ENCODE data around the gene RBMS1. TPM values are rescaled to one million over a fixed set of nuclear protein-coding genes. Genes with fewer than 3 reads are reported as not detected.

Gene RBMS1
- total and polyA plus RNA-seq, 4 donors: 29.5 to 72.0 (median 49.5) TPM

GRCh38 chr2:160380611-160381010 is 113.0 kb downstream of the RBMS1 start:
- Histone ChIP-seq H3K27ac (ENCODE audit: low read depth, low read length) (no peak overlapping the region), H3K36me3 (ENCODE audit: control insufficient read depth, insufficient read depth, low read length) (no peaks in the 10 kb centered on the region), H3K27me3 (ENCODE audit: control insufficient read depth, insufficient read depth, low read length) (no peaks in the 10 kb centered on the region), H3K4me1 (ENCODE audit: control insufficient read depth, insufficient read depth, low read length) (no peaks in the 10 kb centered on the region), H3K9me3 (ENCODE audit: control insufficient read depth, insufficient read depth, low read length) (no peaks in the 10 kb centered on the region), H3K4me3 (ENCODE audit: low read depth, low read length) (no peak overlapping the region)
- WGBS (ENCODE audit: insufficient coverage): 68% methylated on average over 3 of the region's 5 CpGs
- DNase-seq (ENCODE audit: low read depth in 4 of 6, low spot score in 6 of 6): no peak

GRCh38 chr2:160380000-160380570 is 113.5 kb downstream of the RBMS1 start:
- no peak overlapping the region for H3K4me3 ChIP-seq (ENCODE audit: low read depth, low read length)
- no peaks in the 10 kb centered on the region for H3K36me3 ChIP-seq (ENCODE audit: control insufficient read depth, insufficient read depth, low read length)
- no peaks in the 10 kb centered on the region for H3K27me3 ChIP-seq (ENCODE audit: control insufficient read depth, insufficient read depth, low read length)
- no peaks in the 10 kb centered on the region for H3K9me3 ChIP-seq (ENCODE audit: control insufficient read depth, insufficient read depth, low read length)
- H3K4me1 ChIP-seq (ENCODE audit: control insufficient read depth, insufficient read depth, low read length): no peaks in the 10 kb centered on the region
- DNase-seq (ENCODE audit: low read depth in 4 of 6, low spot score in 6 of 6): no peak
- 88% methylated on average over 4 of the region's 7 CpGs for WGBS (ENCODE audit: insufficient coverage)
- no peak overlapping the region for H3K27ac ChIP-seq (ENCODE audit: low read depth, low read length)

- no peak for DNase-seq (ENCODE audit: low read depth in 4 of 6, low spot score in 6 of 6)
- Histone ChIP-seq H3K4me3 (ENCODE audit: low read depth, low read length) (no peak overlapping the region), H3K27ac (ENCODE audit: low read depth, low read length) (no peak overlapping the region), H3K4me1 (ENCODE audit: control insufficient read depth, insufficient read depth, low read length) (no peaks in the 10 kb centered on the region), H3K9me3 (ENCODE audit: control insufficient read depth, insufficient read depth, low read length) (no peaks in the 10 kb centered on the region), H3K36me3 (ENCODE audit: control insufficient read depth, insufficient read depth, low read length) (no peaks in the 10 kb centered on the region), H3K27me3 (ENCODE audit: control insufficient read depth, insufficient read depth, low read length) (no peaks in the 10 kb centered on the region)
- WGBS (ENCODE audit: insufficient coverage): no CpG with 5 or more reads among the region's 3 CpGs
Observed at GRCh38 chr2:160379399-160379798, 114.2 kb downstream of the RBMS1 start.

- H3K27me3 ChIP-seq (ENCODE audit: control insufficient read depth, insufficient read depth, low read length): no peaks in the 10 kb centered on the region
- H3K36me3 ChIP-seq (ENCODE audit: control insufficient read depth, insufficient read depth, low read length): no peaks in the 10 kb centered on the region
- no peak overlapping the region for H3K4me3 ChIP-seq (ENCODE audit: low read depth, low read length)
- DNase-seq (ENCODE audit: low read depth in 4 of 6, low spot score in 6 of 6): no peak
- H3K27ac ChIP-seq (ENCODE audit: low read depth, low read length): no peak overlapping the region
- H3K4me1 ChIP-seq (ENCODE audit: control insufficient read depth, insufficient read depth, low read length): peaks cover 5% of the 10 kb centered on the region
- WGBS (ENCODE audit: insufficient coverage): 55% methylated on average over 4 of the region's 6 CpGs
- H3K9me3 ChIP-seq (ENCODE audit: control insufficient read depth, insufficient read depth, low read length): no peaks in the 10 kb centered on the region
Observed at GRCh38 chr2:160377204-160377995, 116.2 kb downstream of the RBMS1 start.

- DNase-seq (ENCODE audit: low read depth in 4 of 6, low spot score in 6 of 6): no peak
- Histone ChIP-seq H3K27me3 (ENCODE audit: control insufficient read depth, insufficient read depth, low read length) (no peaks in the 10 kb centered on the region), H3K36me3 (ENCODE audit: control insufficient read depth, insufficient read depth, low read length) (no peaks in the 10 kb centered on the region), H3K4me1 (ENCODE audit: control insufficient read depth, insufficient read depth, low read length) (peaks cover 6% of the 10 kb centered on the region), H3K9me3 (ENCODE audit: control insufficient read depth, insufficient read depth, low read length) (no peaks in the 10 kb centered on the region), H3K4me3 (ENCODE audit: low read depth, low read length) (no peak overlapping the region), H3K27ac (ENCODE audit: low read depth, low read length) (no peak overlapping the region)
- WGBS (ENCODE audit: insufficient coverage): no CpG with 5 or more reads among the region's 4 CpGs
Observed at GRCh38 chr2:160376576-160376975, 117.0 kb downstream of the RBMS1 start.

GRCh38 chr2:160375802-160376469 is 117.7 kb downstream of the RBMS1 start:
- Histone ChIP-seq H3K27ac (ENCODE audit: low read depth, low read length) (no peak overlapping the region), H3K4me3 (ENCODE audit: low read depth, low read length) (no peak overlapping the region), H3K4me1 (ENCODE audit: control insufficient read depth, insufficient read depth, low read length) (peaks cover 7% of the 10 kb centered on the region), H3K9me3 (ENCODE audit: control insufficient read depth, insufficient read depth, low read length) (no peaks in the 10 kb centered on the region), H3K36me3 (ENCODE audit: control insufficient read depth, insufficient read depth, low read length) (no peaks in the 10 kb centered on the region), H3K27me3 (ENCODE audit: control insufficient read depth, insufficient read depth, low read length) (no peaks in the 10 kb centered on the region)
- WGBS (ENCODE audit: insufficient coverage): no CpG with 5 or more reads among the region's 2 CpGs
- no peak for DNase-seq (ENCODE audit: low read depth in 4 of 6, low spot score in 6 of 6)

GRCh38 chr2:160375037-160375436 is 118.6 kb downstream of the RBMS1 start:
- DNase-seq (ENCODE audit: low read depth in 4 of 6, low spot score in 6 of 6): no peak
- H3K4me1 ChIP-seq (ENCODE audit: control insufficient read depth, insufficient read depth, low read length): peaks cover 7% of the 10 kb centered on the region
- H3K4me3 ChIP-seq (ENCODE audit: low read depth, low read length): no peak overlapping the region
- H3K27ac ChIP-seq (ENCODE audit: low read depth, low read length): no peak overlapping the region
- H3K27me3 ChIP-seq (ENCODE audit: control insufficient read depth, insufficient read depth, low read length): no peaks in the 10 kb centered on the region
- WGBS (ENCODE audit: insufficient coverage): no CpG with 5 or more reads among the region's 4 CpGs
- H3K9me3 ChIP-seq (ENCODE audit: control insufficient read depth, insufficient read depth, low read length): no peaks in the 10 kb centered on the region
- no peaks in the 10 kb centered on the region for H3K36me3 ChIP-seq (ENCODE audit: control insufficient read depth, insufficient read depth, low read length)

GRCh38 chr2:160373666-160374065 is 119.9 kb downstream of the RBMS1 start:
- H3K27ac ChIP-seq (ENCODE audit: low read depth, low read length): no peak overlapping the region
- H3K4me3 ChIP-seq (ENCODE audit: low read depth, low read length): no peak overlapping the region
- no peak for DNase-seq (ENCODE audit: low read depth in 4 of 6, low spot score in 6 of 6)
- H3K27me3 ChIP-seq (ENCODE audit: control insufficient read depth, insufficient read depth, low read length): no peaks in the 10 kb centered on the region
- H3K4me1 ChIP-seq (ENCODE audit: control insufficient read depth, insufficient read depth, low read length): peaks cover 7% of the 10 kb centered on the region
- no peaks in the 10 kb centered on the region for H3K36me3 ChIP-seq (ENCODE audit: control insufficient read depth, insufficient read depth, low read length)
- no peaks in the 10 kb centered on the region for H3K9me3 ChIP-seq (ENCODE audit: control insufficient read depth, insufficient read depth, low read length)

GRCh38 chr2:160373263-160373662 is 120.3 kb downstream of the RBMS1 start:
- no peak for DNase-seq (ENCODE audit: low read depth in 4 of 6, low spot score in 6 of 6)
- H3K4me1 ChIP-seq (ENCODE audit: control insufficient read depth, insufficient read depth, low read length): peaks cover 7% of the 10 kb centered on the region
- H3K36me3 ChIP-seq (ENCODE audit: control insufficient read depth, insufficient read depth, low read length): no peaks in the 10 kb centered on the region
- H3K27me3 ChIP-seq (ENCODE audit: control insufficient read depth, insufficient read depth, low read length): no peaks in the 10 kb centered on the region
- no peak overlapping the region for H3K27ac ChIP-seq (ENCODE audit: low read depth, low read length)
- H3K4me3 ChIP-seq (ENCODE audit: low read depth, low read length): no peak overlapping the region
- no CpG with 5 or more reads among the region's 2 CpGs for WGBS (ENCODE audit: insufficient coverage)
- H3K9me3 ChIP-seq (ENCODE audit: control insufficient read depth, insufficient read depth, low read length): no peaks in the 10 kb centered on the region

- Histone ChIP-seq H3K36me3 (ENCODE audit: control insufficient read depth, insufficient read depth, low read length) (no peaks in the 10 kb centered on the region), H3K27me3 (ENCODE audit: control insufficient read depth, insufficient read depth, low read length) (no peaks in the 10 kb centered on the region), H3K9me3 (ENCODE audit: control insufficient read depth, insufficient read depth, low read length) (no peaks in the 10 kb centered on the region), H3K4me3 (ENCODE audit: low read depth, low read length) (no peak overlapping the region), H3K27ac (ENCODE audit: low read depth, low read length) (no peak overlapping the region), H3K4me1 (ENCODE audit: control insufficient read depth, insufficient read depth, low read length) (peaks cover 7% of the 10 kb centered on the region)
- peak in 1 of 6 donors; percentile 18 for DNase-seq (ENCODE audit: low read depth in 4 of 6, low spot score in 6 of 6)
Observed at GRCh38 chr2:160372585-160372984, 121.0 kb downstream of the RBMS1 start.

Data from spinal cord (tissue), 10 donors.